ENCODE results near the gene RAD51B.

DNA sequence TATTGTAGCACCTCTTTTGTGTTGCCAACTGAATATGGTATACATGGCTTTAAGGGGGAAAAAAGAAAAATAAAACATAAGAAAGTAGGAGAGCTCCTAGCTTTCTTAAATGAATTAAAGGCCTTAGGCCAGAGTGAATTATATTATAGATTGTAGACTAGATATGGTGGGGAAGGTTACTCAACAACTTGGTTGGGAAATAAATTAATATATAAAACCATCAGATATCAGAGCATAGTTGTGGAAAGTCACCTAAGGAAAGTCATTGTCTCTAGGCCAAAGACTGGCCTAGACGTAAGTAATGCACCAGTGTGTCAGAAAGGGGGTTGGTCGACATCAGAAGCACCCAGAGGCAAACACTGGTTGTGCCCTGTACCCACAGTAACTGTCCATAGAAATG, 391.8 kb downstream of the RAD51B start:
- TF ChIP-seq, protein P1, sequence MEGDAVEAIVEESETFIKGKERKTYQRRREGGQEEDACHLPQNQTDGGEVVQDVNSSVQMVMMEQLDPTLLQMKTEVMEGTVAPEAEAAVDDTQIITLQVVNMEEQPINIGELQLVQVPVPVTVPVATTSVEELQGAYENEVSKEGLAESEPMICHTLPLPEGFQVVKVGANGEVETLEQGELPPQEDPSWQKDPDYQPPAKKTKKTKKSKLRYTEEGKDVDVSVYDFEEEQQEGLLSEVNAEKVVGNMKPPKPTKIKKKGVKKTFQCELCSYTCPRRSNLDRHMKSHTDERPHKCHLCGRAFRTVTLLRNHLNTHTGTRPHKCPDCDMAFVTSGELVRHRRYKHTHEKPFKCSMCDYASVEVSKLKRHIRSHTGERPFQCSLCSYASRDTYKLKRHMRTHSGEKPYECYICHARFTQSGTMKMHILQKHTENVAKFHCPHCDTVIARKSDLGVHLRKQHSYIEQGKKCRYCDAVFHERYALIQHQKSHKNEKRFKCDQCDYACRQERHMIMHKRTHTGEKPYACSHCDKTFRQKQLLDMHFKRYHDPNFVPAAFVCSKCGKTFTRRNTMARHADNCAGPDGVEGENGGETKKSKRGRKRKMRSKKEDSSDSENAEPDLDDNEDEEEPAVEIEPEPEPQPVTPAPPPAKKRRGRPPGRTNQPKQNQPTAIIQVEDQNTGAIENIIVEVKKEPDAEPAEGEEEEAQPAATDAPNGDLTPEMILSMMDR (conservative IDR thresholded peaks at IDR 0.05; ENCODE audit: low read depth, low read length) = no peak
- TF ChIP-seq EZH2 (IDR thresholded peaks at IDR 0.05; ENCODE audit: borderline replicate concordance, low read depth, low read length, poor library complexity, severe bottlenecking) = no peak

Measured in A673 (cell line).